WTC11 (cell line): ENCODE data around the gene CROCC2.

Experiments used
- SP1 ChIP-seq: sonication (generic); formaldehyde crosslinking; conservative IDR thresholded peaks from 2 replicates; pipeline ENCODE4 v1.8.1; 2022; ENCODE audit warnings: missing genetic modification reagents
- ZNF138 ChIP-seq: sonication (generic); formaldehyde crosslinking; conservative IDR thresholded peaks from 2 replicates; pipeline ENCODE4 v1.8.1; 2022; ENCODE audit warnings: mild to moderate bottlenecking, moderate library complexity, missing genetic modification reagents
- TF ChIP-seq, protein P1 (sequence below): fragments of 200-600 bp; IDR thresholded peaks from 2 replicates; pipeline ENCODE4 v1.8.0; 2022; ENCODE audit warnings: antibody characterized with exemption
- TF ChIP-seq, protein P2 (sequence below): sonication (generic); formaldehyde crosslinking; conservative IDR thresholded peaks from 2 replicates; pipeline ENCODE4 v1.8.1; 2023; ENCODE audit warnings: mild to moderate bottlenecking, low read depth, missing genetic modification reagents, moderate library complexity
- TF ChIP-seq, protein P3 (sequence below): sonication (generic); formaldehyde crosslinking; IDR thresholded peaks from 2 replicates; pipeline ENCODE4 v1.8.0; 2022; ENCODE audit warnings: mild to moderate bottlenecking, missing genetic modification reagents

DNA sequence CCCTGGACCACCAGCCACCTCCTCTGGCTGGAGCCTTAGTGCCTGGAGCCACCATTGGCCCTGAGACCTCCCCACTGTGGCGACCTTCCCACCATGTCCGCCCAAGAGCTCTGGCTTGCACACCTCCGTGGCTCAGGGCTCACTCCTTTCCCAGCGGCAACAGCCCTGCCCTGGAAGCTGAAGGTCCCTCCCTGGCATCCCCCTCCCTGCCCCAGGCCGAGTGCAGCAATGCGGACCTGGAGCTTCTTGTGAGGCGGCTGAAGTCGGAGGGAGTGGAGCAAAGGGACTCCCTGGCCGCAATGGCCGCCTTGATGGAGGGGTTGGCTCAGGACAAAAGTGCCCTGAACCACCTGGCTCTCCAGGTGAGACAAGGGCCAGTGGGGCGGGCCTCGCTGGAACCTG lies 28.6 kb downstream of the CROCC2 start:
- TF ChIP-seq, protein P1, sequence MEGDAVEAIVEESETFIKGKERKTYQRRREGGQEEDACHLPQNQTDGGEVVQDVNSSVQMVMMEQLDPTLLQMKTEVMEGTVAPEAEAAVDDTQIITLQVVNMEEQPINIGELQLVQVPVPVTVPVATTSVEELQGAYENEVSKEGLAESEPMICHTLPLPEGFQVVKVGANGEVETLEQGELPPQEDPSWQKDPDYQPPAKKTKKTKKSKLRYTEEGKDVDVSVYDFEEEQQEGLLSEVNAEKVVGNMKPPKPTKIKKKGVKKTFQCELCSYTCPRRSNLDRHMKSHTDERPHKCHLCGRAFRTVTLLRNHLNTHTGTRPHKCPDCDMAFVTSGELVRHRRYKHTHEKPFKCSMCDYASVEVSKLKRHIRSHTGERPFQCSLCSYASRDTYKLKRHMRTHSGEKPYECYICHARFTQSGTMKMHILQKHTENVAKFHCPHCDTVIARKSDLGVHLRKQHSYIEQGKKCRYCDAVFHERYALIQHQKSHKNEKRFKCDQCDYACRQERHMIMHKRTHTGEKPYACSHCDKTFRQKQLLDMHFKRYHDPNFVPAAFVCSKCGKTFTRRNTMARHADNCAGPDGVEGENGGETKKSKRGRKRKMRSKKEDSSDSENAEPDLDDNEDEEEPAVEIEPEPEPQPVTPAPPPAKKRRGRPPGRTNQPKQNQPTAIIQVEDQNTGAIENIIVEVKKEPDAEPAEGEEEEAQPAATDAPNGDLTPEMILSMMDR, result no peak
- no peak for TF ChIP-seq SP1 (CRISPR knock-in tag)
- TF ChIP-seq, protein P2, sequence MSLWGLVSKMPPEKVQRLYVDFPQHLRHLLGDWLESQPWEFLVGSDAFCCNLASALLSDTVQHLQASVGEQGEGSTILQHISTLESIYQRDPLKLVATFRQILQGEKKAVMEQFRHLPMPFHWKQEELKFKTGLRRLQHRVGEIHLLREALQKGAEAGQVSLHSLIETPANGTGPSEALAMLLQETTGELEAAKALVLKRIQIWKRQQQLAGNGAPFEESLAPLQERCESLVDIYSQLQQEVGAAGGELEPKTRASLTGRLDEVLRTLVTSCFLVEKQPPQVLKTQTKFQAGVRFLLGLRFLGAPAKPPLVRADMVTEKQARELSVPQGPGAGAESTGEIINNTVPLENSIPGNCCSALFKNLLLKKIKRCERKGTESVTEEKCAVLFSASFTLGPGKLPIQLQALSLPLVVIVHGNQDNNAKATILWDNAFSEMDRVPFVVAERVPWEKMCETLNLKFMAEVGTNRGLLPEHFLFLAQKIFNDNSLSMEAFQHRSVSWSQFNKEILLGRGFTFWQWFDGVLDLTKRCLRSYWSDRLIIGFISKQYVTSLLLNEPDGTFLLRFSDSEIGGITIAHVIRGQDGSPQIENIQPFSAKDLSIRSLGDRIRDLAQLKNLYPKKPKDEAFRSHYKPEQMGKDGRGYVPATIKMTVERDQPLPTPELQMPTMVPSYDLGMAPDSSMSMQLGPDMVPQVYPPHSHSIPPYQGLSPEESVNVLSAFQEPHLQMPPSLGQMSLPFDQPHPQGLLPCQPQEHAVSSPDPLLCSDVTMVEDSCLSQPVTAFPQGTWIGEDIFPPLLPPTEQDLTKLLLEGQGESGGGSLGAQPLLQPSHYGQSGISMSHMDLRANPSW (CRISPR knock-in tag), result no peak
- no peak for TF ChIP-seq ZNF138 (CRISPR knock-in tag)
- TF ChIP-seq, protein P3, sequence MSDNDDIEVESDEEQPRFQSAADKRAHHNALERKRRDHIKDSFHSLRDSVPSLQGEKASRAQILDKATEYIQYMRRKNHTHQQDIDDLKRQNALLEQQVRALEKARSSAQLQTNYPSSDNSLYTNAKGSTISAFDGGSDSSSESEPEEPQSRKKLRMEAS (CRISPR knock-in tag), result no peak
